ENCODE results near the gene RNF181. TPM values are rescaled to one million over a fixed set of nuclear protein-coding genes. Genes with fewer than 3 reads are reported as not detected.
A peak's percentile ranks its signal among the peaks of the same experiment; 100 is the strongest.
"Not testable (repeated sequence)": the region's sequence is repeated elsewhere in the genome, so short reads cannot be mapped to it uniquely, and the experiment has no call there.

The RNF181 gene
- total RNA-seq, 3 donors from 2014 or later = 131 to 243 (median 161) TPM

- peak within 1 kb of the TSS; percentile 71 to 86 (median 75) for H3K4me3 ChIP-seq
- H3K27me3 ChIP-seq = no peaks in the 10 kb centered on the region
- TF ChIP-seq POLR2AphosphoS5 (IDR thresholded peaks at IDR 0.05) = peak; percentile 73 to 78 (median 74)
- TF ChIP-seq CTCF (IDR thresholded peaks at IDR 0.05) = peak in 2 of 3 donors; percentile 21 to 64
- no peak for TF ChIP-seq POLR2A (IDR thresholded peaks at IDR 0.05)
- DNase-seq (ENCODE audit: low spot score in 2 of 2) = peak; percentile 94 to 95
- intact Hi-C loops (cut with DNase I; ENCODE audit: low total_unique reads) = no loop called here
- no peaks in the 10 kb centered on the region for H3K36me3 ChIP-seq
- H3K4me1 ChIP-seq = peaks cover 9 to 34% of the 10 kb centered on the region in 2 donors
- H3K9me3 ChIP-seq = no peaks in the 10 kb centered on the region
- H3K27ac ChIP-seq = peak within 1 kb of the TSS; percentile 89 to 90
Observed at GRCh38 chr2:85602476-85603234, 7.1 kb downstream of the RNF181 start, which contains the start of gene TMEM150A. Gene TMEM150A, minus strand, starts transcription at chr2:85602698. Its CDS starts 750 bp downstream, at chr2:85601948.

- H3K9me3 ChIP-seq; H3K36me3 ChIP-seq; H3K27me3 ChIP-seq; DNase-seq (ENCODE audit: low spot score in 2 of 2); intact Hi-C loops (cut with DNase I; ENCODE audit: low total_unique reads): not testable (repeated sequence)
- peak overlapping the region; percentile 86 to 89 for H3K27ac ChIP-seq
- H3K4me1 ChIP-seq = peaks cover 9 to 37% of the 10 kb centered on the region in 2 donors
- peak overlapping the region; percentile 71 to 86 (median 75) for H3K4me3 ChIP-seq
Observed at GRCh38 chr2:85604133-85604444, 8.5 kb downstream of the RNF181 start.

- H3K9me3 ChIP-seq = no peaks in the 10 kb centered on the region
- peak overlapping the region in 2 of 3 donors; percentile 75 to 86 for H3K4me3 ChIP-seq
- no peak for DNase-seq (ENCODE audit: low spot score in 2 of 2)
- intact Hi-C loops (cut with DNase I; ENCODE audit: low total_unique reads) = no loop called here
- H3K4me1 ChIP-seq = peaks cover 9 to 38% of the 10 kb centered on the region in 2 donors
- H3K36me3 ChIP-seq = no peaks in the 10 kb centered on the region
- no peak for TF ChIP-seq POLR2AphosphoS5 (IDR thresholded peaks at IDR 0.05)
- no peak for TF ChIP-seq POLR2A (IDR thresholded peaks at IDR 0.05)
- no peak for TF ChIP-seq CTCF (IDR thresholded peaks at IDR 0.05)
- no peaks in the 10 kb centered on the region for H3K27me3 ChIP-seq
- H3K27ac ChIP-seq = peak overlapping the region; percentile 86 to 89
Observed at GRCh38 chr2:85604568-85605339, 9.2 kb downstream of the RNF181 start.

GRCh38 chr2:85605406-85606115, 10.0 kb downstream of the RNF181 start:
- TF ChIP-seq POLR2A (IDR thresholded peaks at IDR 0.05) (no peak), CTCF (IDR thresholded peaks at IDR 0.05) (no peak), POLR2AphosphoS5 (IDR thresholded peaks at IDR 0.05) (no peak)
- H3K4me1 ChIP-seq = peaks cover 9 to 38% of the 10 kb centered on the region in 2 donors
- no peaks in the 10 kb centered on the region for H3K36me3 ChIP-seq
- H3K27me3 ChIP-seq = no peaks in the 10 kb centered on the region
- intact Hi-C loops (cut with DNase I; ENCODE audit: low total_unique reads) = no loop called here
- no peaks in the 10 kb centered on the region for H3K9me3 ChIP-seq
- peak overlapping the region; percentile 86 to 89 for H3K27ac ChIP-seq
- DNase-seq (ENCODE audit: low spot score in 2 of 2) = no peak
- peak overlapping the region in 1 of 3 donors; percentile 75 for H3K4me3 ChIP-seq

- Histone ChIP-seq H3K9me3 (no peaks in the 10 kb centered on the region), H3K27ac (peak overlapping the region; percentile 86 to 89), H3K4me1 (peaks cover 9 to 37% of the 10 kb centered on the region in 2 donors), H3K27me3 (no peaks in the 10 kb centered on the region), H3K36me3 (no peaks in the 10 kb centered on the region), H3K4me3 (peak overlapping the region in 1 of 3 donors; percentile 75)
- no peak for DNase-seq (ENCODE audit: low spot score in 2 of 2)
- intact Hi-C loops (cut with DNase I; ENCODE audit: low total_unique reads) = no loop called here
- TF ChIP-seq POLR2A (IDR thresholded peaks at IDR 0.05) (no peak), POLR2AphosphoS5 (IDR thresholded peaks at IDR 0.05) (no peak), CTCF (IDR thresholded peaks at IDR 0.05) (no peak)
Observed at GRCh38 chr2:85606116-85606455, 10.5 kb downstream of the RNF181 start.
